NCI-H82 treated with DMSO at 0.1 percent for 48 hours (cell line): ENCODE results near the gene HELZ.
"Not testable (repeated sequence)": the region's sequence is repeated elsewhere in the genome, so short reads cannot be mapped to it uniquely, and the experiment has no call there.

ENCODE experiments used
- DNase-seq: peaks from one replicate; lab custom pipeline; 2025; ENCODE audit not compliant: unreplicated experiment; lab: John Stamatoyannopoulos, UW

HELZ gene

DNA sequence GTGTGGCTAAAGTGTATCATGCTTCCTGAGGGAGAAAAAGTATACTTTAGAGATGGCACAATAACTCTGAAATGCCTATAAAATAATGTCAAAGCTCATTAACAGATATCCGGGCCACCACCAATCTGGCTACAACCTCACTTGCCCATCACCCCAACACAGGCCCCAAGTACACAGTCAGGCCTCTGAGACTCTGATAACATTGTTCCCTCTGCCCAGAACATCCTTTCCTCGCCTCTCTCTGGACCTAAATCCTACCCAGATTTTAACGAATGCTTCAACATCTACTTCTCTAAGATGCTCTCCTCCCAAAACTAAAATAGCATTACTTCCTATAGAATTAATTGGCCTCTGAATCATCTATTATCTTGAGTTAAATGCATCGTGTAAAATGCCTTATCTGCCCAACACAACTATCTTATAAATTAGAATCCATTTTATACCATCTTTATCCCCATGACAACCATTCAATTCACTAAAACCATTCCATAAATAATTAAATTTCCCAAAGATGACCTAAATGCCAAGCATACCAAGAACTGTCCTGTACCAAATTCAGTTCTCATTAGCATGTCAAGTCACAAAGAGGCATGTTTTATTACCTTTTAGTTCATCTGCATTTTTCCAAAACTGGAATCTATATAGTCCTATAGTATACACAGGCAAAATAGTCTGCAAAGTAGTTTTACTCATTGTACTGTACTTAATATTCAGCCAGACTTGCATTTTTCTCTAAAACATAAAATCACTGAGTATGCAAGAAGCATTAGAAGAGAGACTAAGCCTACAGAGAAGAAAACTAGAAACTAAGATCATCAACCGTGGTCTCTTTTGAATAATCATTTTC, 15.7 kb downstream of the HELZ start:
- no peak for DNase-seq

DNA sequence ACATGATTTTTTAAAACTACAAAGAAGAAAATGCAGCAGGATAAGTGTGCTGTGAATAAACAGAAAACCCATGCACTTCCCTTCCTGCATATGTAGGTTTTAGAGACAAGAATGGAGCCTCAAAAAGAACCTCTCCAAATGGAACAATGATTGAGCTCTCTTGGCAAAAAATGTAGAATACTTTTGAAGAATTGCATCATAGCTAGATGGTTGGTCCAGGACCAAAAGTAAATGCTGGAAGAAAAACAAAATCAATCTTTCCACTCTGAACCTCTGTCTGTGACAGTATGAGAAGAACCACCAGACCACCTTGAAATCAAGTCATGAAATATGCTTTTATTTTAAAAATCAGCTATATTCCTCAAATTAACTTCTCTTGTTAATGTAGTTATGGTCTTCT, 17.5 kb downstream of the HELZ start:
- DNase-seq = no peak

DNA sequence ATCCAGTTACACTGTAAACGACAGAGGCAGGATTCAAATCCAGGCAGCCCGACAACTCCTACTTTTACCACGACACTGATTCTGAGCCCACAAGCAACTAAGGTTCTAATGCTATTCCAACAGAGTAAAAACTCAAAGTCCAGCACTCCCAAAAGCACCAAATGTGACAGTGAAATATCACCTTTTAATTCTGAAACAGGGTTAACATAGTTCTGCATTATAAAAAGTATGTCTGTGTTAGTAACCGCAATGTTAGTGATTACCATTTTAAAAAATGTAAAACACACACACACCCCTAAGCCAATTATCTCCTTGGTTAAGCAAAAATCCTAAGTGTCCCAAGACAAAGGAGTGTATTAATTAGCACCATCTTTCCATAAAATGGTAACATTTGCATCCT, 19.7 kb downstream of the HELZ start:
- no peak for DNase-seq

DNA sequence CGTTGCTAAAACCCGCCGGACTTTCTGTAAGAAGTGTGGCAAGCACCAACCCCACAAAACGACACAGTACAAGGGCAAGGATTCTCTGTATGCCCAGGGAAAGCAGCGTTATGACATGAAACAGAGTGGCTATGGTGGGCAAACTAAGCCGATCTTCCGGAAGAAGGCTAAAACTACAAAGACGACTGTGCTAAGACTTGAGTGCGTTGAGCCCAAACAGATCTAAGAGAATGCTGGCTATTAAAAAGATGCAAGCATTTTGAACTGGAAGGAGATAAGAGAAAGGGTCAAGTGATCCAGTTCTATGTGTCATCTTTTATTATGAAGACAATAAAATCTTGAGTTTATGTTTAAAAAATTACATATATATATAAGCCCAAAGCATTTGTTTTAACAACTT, 20.3 kb downstream of the HELZ start:
- no peak for DNase-seq

DNA sequence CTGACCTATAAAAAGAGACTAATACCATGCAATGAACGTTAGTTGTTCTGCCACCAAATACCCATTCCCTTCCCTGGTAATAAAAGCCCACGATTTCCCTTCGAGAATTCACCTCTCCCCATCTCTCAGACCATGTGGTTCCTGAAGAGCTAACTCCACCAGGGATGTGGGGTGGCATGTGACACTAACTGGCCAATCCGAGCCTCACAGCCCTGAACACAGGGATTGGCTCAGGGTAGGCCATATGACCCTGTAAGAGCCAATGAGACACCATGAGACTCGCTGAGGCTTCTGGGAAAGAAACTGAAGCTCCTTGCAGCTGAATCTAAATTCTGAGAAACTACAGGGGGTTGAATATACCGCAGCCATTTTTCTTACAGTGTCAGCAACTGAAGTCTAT, 21.1 kb downstream of the HELZ start:
- peak; percentile 60 for DNase-seq

DNA sequence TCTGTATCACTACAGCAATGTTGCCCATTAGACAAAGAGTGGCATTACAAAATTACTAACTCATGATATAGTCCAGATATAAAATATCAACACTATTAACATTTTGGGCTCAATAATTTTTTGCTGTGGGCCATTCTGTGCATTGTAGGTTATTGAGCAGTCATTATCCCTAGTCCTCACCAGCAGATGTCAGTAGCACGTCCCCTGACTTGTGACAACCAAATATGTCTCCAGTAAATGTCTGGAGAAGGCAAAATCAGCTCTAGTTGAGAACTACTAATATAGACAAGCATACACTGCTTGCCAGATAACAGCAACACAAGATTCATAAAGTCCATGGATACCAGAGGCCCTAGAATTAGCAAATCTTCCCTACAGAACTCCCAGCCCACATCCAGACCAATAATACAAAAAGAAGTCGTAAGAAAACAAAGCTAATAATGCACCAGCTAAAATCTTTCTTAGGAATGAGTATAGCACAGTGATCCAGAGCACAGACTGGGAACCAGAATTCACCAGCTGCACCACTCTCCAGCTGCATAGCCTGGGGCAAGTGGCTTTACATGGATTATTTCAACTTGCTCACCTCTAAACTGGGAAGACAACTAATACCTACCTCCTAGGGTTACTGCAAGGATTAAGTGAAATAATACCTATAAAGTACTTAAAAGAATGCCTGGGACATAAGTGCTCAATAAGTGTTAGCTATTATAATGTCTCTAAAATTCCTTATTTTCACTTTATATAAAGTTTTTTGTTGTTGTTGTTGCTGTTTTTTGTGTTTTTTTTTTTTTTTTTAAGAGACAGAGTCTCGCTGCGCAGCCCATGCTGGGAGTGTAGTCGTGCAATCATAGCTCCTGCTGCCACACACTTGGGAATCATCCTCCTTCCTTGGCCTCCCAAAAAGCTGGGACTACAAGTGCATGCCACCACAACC, 23.7 kb downstream of the HELZ start:
- peak; percentile 73 for DNase-seq

DNA sequence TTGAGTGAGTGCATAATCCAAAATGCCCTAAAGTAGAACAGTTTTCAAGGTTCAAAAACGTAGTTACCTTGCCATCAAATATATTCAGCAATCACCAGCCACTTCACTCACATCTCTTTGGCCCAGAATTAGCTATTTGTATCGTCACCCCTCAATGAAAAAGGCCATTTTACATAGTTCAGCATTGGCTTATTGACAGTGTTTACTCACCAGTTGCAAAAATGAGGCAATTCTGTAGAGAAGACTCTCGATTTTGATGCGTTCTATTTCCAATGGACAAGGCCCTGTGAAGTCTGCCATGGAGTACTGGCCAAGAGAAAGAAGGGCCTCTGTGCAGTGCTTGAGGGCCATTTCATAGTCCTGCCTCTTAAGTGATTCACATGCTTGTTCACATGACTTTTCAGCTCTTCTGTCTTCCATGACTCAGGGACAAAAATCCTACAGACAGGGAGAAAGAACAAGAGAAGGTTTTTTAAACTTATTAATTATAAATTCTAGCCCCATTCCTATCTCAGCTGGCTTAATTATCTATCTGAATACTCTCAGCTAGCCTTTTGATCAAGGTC, 26.5 kb downstream of the HELZ start:
- DNase-seq = no peak

DNA sequence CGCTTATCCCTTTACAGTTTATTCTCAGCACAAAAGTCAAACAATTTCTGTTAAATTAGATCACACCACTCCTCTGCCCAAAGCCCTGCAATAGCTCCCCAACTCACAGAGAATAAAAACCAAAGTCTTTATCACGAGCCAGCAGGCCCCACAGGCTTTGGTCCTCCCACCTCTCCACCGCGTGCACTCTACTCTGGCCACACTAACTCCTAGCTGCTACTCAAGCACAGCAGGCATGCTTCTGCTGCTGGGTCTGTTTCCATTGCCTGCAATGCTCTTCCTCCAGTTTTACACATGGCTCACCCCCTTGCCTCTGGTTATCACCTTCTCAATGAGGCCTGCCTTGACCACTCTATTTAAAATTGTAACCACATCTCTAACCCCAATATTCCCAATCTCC, 27.6 kb downstream of the HELZ start:
- DNase-seq = no peak

DNA sequence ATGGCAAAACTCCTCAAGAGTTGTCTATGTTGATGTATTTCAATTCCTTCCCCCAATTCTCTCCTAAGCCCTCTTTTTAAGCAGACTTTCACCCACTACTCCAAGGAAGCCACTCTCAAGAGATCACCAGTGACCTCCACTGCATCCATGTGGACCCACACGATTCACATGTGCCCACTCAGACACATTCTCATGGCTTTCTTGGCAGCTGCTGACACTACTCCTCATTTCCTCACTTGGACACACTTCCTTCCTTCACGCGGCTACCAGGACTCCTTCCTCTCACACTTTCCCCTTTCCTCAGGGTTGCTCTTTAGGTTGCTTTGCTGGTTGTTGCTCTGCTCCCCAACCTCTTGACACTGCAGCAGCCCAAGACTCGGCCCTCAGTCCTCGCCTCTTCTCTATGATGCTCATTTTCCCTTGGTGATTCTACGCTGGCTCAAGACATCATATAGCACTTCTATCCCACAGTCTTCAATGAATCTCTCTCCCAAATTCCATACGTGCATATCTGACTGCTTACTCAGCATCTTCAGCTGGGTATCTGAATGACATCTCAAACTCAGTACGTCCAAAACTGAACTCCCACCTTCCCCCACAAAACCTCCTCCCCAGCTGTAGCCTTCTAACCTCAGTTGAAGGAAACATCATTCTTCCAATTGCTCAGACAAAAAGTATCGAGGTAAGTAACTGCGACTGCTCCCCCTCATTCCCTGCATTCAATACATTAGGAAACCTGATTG, 28.2 kb downstream of the HELZ start:
- DNase-seq = no peak

DNA sequence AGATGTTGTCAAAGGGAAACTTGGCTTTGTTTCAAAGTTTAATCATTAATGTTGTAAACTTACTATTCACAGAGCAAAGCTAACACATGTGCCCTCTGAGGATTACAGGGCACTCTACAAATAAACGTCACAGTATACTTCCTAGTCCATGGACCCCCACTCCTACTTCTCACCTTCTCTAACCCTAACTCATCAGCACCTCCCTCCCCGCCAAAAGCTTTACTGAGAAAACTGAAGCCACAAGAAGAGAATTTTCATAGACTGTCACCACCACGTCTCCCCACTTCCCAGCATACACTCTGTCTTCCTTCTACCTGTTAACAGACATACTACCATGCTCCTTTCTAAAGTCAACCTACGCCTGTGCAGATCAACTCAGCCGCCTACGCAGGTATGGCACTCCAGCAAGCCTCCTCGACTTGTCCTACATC, 29.0 kb downstream of the HELZ start:
- no peak for DNase-seq

DNA sequence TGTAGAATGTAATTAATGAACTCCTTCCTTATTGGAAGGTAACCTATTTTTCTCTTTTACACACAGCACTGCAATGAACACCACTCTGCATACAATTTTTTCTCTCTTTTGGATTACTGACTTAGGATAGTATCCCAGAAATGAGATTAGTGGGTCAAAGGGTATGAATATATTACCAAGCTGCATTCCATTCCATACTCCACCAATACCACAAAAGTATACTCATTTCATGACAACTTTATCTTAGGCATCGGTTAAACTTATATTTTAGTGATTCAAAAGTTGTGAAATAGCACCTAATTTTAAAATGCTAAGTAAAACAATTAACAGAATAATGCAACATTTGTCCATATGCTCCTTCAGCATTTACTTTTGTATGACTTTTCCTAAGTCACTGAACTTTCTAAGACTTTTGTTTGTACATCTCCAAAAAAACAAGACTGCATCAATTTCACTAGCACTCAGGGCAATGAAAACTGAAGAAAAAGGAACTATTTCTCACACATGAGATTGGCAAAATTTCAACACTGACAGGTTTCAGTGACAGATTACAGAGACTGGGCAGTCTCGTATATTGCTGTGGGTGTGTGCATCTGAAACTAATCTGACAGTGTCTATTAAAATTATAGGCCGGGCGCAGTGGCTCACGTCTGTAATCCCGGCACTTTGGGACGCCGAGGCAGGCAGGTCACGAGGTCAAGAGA, 32.1 kb downstream of the HELZ start:
- DNase-seq = no peak

DNA sequence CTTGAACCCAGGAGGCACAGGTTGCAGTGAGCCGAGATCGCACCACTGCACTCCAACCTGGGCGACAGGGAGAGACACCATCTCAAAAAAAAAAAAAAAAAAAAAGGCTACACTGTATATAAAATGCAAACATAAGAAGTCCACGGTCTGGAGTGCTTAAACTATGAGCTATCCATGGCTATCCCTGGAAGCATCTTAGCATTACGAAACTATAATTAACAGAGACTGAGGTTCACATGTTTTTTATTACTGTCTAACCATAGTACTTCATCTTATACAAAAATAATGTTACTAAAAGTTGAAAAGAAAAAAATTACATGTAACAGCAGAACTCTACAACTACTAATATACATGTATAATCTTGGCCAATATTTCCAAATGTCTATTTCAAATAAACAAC, 32.8 kb downstream of the HELZ start:
- no peak for DNase-seq

DNA sequence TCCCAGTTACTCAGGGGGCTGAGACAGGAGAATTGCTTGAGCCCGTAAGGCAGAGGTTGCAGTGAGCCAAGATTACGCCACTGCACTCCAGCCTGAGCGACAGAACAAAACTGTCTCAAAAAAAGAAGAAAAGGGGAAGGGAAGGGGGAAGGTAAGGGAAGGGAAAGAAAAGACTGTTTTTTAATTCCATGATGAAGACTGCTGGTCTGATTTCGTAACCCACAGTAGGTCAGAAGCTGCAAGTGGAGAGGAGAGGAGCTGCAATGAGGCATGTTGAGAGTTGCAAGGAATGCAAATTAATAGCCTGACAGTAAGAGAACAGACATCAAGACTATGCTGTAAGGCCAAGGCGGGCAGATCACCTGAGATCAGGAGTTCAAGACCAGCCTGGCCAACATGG, 33.3 kb downstream of the HELZ start:
- DNase-seq = no peak

DNA sequence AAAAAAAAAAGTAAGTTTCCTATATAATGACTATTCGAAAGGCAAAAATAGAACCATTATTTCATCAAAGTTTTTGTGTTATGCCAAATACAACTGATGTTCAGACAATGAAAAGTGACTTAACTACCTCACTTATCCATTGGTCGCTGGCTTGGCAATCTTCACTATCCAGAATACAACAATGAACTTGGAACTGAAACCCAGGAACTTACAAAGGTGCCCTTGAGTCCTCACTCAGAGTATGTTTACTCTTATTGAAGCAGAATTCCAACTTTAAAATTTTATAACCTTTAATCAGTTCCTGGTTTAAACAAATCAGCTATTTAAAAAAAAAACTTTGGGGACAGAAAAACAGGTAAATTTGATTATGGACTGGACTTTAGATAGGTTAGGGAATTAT, 34.1 kb downstream of the HELZ start:
- no peak for DNase-seq

DNA sequence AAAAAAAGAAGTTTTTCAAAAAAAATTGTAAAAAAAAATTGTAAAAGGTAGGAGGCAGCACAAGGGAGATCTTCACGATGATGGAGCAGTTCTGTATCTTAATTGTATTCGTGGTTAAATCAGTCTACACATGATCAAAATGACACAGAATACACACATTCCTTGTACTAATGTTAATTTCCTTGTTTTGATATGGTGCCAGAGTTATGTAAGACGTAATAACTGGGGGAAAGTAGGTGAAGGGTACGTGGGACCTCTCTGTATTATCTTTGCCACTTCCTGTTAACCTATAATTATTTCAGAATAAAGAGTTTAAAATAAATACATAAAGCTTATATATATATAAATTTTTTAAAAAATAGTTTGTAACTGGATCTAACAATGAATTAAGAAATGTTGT, 36.8 kb downstream of the HELZ start:
- no peak for DNase-seq

DNA sequence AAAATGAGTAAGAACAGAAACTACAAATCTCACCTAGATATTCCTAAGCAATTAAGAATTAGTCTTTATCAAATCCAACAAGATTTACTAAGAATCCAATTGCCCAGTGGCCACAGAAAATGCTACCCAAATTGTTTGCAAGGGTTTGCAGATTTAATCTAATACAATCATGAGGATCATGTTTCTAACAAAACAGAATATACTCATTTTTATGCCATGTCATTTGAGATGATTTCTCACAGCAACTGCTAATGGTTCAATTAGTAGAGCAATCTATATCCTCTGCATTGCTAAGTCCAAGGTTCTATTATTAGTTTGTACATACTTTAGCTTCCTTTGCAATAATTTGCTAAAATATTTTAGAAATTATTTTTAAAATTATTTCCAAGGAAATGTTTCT, 41.2 kb downstream of the HELZ start:
- no peak for DNase-seq

DNA sequence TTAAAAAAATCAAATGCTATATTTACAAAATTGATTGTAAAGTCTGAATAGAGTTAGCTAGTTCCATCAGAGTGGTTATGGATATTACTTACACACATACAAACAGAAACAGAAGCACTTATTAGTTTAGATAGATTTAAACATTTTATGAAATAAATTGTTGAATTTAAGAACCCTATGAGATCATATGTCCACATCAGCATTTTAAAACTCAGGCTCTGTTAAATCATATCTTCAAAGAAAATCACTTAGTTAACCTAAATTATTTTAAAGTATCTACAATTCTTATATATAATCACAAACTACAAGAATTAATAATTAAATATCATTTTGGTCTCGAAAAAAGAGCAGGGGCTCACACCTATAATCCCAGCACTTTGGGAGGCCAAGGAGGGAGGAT, 42.5 kb downstream of the HELZ start:
- DNase-seq = no peak

DNA sequence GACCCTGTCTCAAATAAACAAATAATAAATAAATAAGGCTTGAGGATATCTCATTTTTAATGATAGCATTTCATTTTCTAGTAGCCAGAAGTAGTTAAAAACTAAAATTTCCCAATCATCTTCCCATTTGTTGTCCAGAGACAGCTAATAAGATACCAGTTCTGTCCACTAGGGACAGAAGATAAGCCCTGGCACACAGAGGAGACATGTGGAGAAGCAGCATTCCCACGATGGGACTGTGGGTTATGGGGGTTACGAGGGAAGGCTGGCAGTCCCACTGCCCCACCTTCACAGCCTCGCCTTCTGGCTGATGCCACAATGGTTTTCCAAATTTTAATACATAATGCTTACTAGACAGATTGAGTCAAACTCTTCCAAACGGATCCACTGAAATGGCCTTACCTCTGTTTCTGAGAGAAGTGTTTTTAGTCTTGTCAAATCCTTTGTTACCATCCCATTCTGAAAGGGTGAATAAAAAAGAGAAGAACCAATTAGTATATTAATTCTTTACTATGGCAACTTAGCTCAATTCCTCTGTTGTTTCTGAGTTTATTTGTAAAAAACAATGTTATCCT, 44.2 kb downstream of the HELZ start:
- no peak for DNase-seq

DNA sequence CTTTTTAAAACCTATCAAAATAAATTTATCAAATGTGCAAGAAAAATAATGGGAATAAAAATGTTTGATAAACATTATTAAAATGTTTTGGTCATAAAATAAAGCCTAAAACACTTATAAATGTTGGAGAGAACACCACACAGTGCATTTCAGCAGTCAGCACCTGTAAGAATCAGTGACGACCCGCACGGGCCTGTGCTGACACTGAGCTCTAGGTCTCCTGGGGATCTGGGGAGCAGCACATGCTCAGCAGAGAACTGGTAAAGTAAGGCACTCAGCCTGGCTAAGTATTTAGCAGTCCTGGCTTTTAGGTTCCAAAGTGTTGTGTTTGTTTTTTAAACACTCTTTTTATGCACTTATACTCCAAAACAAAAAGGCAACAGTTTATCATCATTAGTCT, 46.9 kb downstream of the HELZ start:
- no peak for DNase-seq

DNA sequence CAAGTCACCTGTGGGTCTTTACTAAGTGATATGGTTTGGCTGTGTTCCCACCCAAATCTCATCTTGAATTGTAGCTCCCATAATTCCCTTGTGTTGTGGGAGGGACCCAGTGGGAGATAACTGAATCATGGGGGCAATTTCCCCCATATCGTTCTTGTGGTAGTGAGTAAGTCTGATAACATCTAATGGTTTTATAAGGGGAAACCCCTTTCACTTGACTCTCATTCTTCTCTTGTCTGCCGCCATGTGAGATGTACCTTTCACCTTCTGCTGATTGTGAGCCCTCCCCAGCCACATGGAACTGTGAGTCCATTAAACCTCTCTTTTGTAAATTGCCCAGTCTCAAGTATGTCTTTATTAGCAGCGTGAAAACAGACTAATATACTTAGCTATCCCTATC, 48.0 kb downstream of the HELZ start:
- DNase-seq = not testable (repeated sequence)
